Daoy (cell line): ENCODE results near the gene DNAI2. TPM values are rescaled to one million over a fixed set of nuclear protein-coding genes. Genes with fewer than 3 reads are reported as not detected.
A peak's percentile ranks its signal among the peaks of the same experiment; 100 is the strongest.
"Not testable (repeated sequence)": the region's sequence is repeated elsewhere in the genome, so short reads cannot be mapped to it uniquely, and the experiment has no call there.

Experiments used
- DNase-seq: peaks from one replicate; pipeline ENCODE4 v3.0.0-alpha.2; 2015; ENCODE audit warnings: low read depth
- total RNA-seq: library from RNA; depleted of rRNA; stranded (reverse); fragments of >200 nt; shearing (Covaris generic); gene quantifications from 2 replicates; pipeline ENCODE4 v1.2.3, GENCODE V29; 2014

The DNAI2 gene
- total RNA-seq, 1 experiment from 2014 or later, result not detected

DNA sequence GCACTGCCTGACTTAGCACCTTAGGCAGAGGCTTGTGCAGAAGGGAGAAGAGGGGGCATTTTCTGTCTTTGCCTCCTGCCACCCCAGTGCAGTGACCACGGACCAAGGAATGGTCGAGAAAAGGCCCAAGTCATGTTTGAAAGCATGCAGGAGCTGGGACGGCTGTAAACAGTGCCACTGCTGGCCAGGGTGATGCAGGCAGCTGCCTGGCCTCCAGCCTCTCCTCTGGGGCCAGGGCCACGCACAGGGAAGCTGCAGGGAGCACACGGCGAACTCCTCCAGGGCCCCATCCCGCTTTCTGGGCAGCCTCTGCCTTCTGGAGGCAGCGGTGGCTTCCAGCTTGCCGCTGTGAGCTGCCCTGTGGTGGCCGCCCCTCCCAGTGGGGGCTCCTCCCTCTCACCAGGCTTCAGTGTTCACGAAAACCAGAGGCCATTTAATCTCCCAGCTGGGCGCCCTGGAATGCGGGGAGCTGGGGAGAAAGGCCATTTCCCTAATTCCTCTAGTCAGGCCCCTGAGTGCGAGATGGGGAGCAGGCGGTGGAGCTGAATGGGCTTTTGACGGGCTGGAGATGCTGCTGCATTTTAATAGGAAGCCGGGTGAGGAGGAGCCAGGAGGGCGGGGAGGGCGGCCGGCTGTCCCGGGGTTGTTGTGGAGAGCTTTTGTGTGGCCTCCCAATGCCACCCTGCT lies 28.7 kb upstream of the DNAI2 start:
- no peak for DNase-seq

DNA sequence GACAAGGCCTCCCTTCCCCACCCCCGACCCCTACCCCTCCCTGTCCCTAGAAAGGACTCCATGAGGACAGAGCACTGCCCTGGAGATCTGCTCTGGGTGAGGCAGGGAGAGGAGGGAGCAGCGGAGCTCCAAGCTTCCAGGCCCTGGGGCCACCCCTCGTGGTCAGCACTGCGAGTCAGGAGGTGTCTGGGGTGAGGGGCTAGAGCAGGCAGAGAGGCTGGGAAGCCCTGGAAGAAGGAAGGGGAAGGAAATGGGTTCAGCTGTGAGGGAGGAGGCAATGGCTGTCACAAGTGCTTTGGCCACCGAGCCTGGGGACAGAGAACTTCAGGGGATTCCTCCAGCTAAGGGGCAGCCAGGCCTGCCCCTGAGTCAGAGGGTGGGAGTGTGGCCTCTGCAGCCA lies 28.2 kb upstream of the DNAI2 start:
- no peak for DNase-seq

DNA sequence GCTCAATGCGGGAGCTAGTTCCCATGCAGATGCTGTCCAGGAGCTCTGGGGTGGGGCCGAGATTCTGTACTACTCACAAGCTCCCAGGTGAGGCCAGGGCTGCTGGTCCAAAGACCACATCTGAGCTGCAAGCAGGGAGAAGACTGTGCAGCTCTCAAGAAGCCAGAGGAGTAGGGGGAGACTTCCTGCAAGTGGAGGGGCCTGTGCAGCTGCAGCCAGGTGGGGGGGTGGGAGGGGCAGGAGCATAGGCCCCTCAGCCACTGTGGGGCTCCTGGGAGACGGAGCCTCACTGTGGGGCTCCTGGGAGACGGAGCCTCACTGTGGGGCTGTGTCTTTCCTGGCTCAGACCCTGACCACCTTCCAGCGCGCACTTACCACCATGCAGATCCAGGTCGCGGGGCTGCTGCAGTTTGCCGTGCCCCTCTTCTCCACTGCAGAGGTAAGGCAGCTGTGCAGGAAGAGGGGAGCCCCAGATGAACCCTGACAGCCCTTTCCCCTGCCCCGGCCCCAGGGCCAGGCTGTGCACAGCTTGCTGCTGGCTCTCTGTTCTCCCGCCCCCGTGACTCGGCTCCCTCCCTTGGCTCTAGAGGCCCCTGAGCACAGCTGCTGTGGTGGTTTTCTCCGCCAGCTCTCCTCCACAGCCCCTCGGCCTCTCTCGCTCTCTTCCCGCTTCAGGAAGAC lies 24.3 kb upstream of the DNAI2 start:
- no peak for DNase-seq

DNA sequence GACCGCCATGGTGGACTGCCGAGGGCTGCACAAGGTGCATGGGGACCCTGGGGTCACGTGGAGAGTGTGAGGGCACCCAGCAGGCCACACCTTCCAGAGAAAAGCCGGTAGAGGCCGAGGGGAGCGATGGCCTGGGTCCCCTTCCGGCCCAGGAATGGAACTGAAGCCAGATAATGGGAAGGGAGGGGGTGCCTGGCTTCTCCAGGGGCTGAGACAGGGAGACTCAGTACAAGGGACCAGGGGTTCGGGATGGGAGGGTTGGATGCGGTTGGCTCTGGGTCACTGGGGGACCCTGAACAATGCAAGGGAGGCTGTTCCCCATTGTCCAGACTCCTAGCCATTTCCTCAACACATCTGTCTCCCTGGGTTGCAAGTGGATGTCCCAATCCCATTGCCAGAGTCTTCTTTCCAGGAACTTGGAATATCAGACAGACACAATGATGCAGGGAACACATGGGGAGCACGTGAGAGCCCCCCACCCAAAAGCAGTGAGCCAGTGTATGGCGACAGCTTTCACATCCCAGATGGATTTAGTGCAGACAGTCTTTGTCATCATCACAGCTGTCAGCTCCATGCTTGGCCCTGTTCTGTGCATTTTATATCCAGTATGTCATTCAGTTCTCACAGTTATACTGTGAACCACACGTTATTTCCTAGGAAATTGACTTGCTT lies 23.6 kb upstream of the DNAI2 start:
- DNase-seq, result no peak

DNA sequence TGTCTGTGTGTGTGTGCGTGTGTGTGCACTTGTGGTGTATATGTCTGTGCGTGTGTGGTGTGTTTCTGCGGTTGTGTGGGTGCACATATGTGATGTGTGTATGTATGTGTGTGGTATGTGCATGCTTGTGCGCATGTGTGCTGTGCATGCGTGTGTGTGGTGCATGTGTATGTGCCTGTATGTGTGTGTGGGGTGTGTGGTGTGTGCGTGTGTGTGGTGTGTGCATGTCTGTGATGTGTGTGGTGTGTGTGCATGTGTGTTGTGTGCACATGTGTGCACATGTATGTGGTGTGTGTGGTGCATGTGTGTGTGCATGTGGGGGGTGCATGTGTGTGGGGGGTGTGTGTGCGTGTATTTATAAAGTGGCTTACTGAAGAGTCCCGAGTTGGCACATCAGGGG lies 23.0 kb upstream of the DNAI2 start:
- no peak for DNase-seq

DNA sequence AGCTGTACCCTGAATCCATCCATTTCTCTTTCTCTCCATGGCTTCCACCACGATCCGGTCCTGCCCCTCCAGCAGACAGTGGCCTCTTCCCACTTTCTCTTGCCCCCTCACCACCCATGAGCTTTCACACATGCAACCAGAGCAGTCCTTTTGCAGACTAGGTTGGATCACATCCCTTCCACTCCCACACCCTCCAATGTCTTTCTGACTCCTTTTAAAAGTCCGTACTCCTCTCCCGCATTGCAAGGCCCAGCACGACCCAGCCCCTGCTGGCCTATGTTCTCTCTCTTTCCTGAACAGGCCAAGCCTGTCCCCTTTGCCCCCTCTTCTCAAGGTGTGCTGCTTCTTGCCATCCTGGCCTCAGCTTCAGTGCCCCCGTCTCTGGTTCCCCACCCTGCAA lies 22.5 kb upstream of the DNAI2 start:
- no peak for DNase-seq

DNA sequence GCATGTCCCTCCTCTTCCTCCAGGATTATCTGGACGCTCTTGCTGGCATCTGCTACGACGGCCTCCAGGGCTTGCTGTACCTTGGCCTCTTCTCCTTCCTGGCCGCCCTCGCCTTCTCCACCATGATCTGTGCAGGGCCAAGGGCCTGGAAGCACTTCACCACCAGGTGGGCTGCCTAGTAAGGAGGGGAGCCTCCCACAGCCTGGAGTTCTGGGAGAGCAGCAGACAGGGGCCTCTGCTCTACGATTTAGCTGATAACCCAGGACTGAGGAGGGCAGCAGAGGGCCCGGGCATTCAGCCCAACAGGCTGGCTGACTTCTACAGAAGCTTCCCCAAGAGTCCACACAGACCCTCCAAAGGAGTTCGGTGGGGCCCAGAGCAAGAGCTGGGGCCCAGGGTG lies 21.8 kb upstream of the DNAI2 start:
- no peak for DNase-seq

DNA sequence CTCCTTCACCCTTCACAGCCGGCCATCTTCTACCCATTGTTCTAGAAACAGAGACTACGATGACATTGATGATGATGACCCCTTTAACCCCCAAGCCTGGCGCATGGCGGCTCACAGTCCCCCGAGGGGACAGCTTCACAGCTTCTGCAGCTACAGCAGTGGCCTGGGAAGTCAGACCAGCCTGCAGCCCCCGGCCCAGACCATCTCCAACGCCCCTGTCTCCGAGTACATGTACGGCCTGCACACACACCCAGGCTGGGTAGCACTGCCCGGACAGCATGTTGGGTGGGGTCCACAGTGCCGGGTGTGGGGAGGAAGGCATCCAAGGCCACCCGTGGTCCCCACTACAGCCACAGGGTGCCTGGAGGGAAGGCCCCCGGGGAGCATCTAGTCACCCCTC lies 21.0 kb upstream of the DNAI2 start:
- no peak for DNase-seq

DNA sequence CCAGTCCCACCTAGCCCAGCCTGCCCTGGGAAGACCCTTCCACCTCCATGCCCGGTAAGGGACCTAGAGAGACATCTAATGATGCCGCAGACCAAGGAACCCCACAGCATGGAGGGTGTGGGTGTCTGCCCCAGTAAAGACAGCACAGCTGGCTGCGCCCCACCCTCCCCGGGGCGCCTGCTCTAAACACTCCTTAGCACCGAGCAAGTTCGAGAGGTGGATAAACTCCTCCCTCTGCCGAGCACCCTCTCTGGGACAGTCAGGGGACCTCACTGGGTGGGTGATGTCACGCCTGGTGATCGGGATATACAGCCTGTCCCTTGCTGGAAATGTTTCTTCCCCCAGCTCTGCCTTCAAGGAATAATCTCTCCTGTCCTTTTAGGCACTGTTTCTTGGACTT lies 16.7 kb upstream of the DNAI2 start:
- DNase-seq, result no peak

DNA sequence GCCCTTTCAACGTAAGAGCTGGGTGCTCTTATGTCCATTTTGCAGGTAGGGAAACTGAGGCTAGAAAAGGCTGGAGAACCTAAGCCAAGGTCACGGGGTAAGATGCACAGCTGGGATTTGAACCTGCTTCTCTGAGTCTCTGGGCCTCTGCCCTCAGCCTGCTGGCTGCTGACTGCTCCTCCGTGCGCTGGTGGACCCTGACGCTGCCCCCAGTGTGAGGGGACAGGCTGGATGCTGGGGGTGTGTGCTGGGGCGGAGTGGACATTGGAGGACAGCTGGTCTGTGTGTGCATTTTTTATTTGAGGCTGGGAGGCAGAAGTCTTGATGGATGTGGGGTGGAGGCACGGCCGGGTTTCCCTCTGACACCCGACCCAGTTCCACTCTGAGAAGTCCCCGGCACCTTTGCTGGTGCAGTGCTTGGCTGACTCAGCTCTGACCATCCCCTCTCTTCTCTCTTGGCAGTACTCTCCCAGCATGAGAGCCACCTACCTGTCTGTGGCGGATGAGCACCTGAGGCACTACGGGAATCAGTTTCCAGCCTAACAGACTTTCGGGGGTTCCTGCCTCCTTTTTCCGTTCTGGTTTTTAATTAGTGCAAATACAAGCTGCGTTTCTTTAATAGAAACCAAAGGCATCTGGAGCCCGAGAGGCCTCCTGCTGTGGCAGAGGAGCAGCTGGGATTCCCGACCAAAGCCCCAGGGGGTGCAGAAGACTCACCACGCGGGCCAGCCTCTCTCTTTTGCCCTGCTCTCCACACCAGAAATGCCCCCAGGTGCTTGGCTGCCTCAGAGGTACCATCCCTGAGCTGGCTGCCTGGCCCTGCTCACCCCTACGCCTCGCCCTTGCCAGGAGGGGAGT lies 14.1 kb upstream of the DNAI2 start:
- no peak for DNase-seq

DNA sequence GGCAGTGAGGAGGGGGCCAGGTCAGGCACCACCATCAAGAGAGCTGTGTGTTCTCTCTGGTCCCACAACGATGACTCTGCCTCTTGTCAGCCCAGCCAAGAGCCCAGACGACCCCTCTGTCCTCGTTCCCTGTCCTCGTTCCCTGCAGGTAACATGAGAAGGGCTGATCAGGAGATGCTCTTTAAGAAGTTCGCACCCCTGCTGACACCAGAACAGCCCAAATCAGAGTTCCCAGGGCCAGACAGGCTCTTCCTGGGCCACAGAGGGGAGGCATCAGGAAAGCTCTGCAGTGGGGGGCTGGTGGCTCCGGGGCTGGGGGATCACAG lies 13.5 kb upstream of the DNAI2 start:
- DNase-seq, result no peak

DNA sequence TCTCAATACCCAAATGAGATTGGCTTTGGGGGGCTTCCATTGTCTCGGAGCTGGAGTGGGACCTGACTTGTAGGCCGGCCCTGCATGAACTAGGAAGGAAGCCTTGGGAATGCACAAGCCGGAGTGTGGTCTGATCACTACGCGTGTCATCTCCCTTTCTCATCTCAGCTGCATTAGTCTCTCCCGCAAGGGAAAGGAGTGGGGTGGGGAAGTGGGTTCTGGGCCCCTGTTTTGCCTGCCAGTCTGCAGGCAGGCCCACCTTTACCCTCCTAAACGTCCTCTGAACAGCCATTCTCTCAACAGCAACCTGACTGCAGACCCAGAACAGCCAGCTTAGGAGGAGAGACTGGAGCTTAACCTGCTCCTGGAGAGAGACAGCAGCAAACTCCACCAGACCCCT lies 11.4 kb upstream of the DNAI2 start:
- DNase-seq, result no peak

DNA sequence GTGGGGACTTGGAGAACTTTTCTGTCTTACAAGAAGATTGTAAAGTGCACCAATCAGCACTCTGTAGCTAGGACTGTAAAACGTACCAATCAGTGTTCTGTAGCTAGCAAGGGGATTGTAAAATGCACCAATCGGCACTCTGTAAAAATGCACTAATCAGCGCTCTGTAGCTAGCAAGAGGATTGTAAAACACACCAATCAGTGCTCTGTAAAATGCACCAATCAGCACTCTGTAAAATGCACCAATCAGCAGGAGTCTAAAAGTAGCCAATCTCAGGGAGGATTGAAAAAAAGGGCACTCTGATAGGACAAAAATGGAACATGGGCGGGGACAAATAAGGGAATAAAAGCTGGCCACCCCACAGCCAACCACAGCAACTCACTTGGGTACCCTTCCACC lies 7.0 kb upstream of the DNAI2 start:
- DNase-seq, result not testable (repeated sequence)

DNA sequence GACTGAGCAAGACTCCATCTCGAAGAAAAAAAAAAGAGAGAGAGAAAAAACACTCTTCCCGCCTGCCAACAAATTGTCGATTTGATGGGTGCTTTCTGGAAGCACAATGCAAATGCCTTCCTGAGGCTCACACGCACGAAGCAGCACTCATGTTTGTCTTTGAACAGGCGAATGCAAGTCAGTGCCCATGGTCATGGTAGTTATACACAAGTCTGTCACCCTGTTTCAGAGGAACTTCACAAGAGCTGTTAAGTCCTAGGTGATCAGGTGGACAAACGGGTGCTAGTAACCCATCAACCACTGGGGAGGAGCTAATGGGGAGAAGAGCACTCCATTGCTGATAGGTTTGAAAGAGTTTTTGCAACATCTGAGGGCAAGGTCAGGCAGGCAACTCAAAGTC lies 6.5 kb upstream of the DNAI2 start:
- DNase-seq, result no peak

DNA sequence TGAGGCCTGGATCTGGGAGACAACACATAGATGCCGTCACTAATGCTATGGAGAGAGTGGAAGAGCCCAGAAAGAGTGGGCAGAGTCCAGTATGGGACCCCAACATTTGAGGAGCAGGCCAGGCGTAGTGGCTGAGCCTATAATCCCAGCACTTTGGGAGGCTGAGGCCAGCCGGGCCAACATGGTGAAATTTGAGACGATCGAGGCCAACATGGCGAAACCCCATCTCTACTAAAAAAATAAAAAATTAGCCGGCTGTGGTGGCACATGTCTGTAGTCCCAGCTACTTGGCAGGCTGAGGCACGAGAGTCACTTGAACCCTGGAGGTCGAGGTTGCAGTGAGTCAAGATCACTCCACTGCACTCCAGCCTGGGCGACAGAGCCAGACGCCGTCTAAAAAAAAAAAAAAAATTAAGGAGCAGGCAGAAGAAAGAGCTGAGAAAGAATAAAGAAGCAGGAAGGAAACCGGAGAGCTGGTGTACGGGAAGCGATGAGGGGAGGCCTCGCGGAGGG lies 6.0 kb upstream of the DNAI2 start:
- no peak for DNase-seq

DNA sequence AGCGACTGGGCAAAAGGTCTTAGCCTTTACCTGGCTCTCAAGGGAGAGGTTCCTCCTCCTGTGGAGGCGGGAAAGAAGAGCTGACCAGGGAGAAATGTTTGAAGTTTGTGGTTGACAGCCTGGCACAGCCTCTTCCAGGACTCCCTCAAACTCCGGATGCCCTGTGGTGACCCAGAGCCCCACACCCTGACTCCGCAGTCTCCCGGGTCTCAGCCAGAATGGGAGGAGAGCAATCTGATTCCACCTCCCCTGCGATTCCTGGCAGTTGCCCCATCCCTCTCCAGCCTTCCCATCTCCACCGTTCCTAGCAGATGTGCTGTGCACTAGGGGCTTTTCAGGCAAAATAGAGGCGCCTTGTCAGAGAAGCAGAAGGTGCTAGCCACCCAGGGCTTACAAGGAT lies 5.5 kb upstream of the DNAI2 start:
- DNase-seq, result peak; percentile 40

DNA sequence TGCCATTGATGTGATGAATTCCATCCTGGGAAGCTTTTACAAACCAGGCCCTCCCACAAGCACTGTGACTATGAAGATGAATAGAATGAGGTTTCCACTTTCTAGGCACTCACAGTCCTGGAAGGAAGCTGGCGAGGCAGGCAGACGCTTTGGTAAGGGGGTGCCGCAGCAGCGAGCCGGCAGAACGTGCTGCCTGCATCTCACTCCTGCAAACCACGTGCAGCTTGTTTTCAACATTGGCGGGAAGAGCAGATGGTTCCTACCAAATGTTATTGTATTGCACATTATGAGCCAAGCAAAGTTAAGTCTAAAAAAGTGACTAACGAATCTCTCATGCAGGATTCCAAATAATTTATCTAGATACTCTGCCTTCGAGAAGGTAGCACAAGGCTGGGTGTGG lies 3.7 kb upstream of the DNAI2 start:
- no peak for DNase-seq

DNA sequence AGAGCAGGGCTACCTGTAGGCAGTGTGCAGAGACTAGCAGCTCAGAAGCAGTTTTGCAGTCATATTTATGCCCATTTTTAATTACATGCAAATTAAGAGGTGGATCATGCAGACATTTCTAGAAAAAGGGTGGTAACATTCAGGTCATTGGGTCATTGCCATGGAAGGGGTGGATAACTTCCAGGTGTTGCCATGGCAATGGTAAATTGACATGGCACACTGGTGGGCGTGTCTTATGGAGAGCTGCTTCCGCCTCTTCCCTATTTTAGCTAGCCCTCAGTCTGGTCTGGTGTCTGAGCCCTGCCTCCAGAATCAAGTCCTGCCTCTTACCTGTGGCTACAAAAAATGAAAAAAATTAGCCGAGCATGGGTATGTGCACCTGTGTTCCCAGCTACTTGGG lies 2.8 kb upstream of the DNAI2 start:
- no peak for DNase-seq

DNA sequence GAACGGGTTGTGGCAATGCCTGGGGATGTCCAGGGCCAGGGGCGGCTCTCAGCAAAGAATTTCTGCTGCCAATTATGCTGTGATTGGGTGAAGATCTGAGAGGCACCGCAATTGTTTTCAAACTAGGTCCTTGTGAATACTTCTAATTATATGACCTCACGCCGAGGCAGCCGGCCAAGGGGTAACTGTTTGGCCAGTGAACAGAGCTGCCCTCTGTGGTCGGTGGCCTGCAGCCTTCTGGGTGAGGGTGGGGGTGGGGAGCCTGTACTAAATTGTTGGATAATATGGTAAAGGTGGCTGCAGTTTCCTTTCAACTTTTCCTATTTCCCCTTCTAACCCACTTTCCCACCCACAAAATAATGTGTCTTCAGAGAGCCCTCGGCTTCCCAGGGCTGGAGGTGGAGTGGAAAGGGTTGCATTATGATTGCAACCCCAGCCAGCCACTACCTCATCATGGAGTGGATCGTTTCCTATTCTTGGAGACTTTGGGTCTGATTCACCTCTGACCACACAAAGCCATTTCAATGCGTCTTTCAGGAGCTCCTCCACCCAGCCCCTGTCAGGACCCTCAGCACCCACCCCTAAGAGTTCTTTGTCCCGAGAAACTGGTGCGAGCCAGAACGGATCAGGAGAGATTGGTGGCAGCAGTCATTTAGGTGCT lies 2.0 kb upstream of the DNAI2 start:
- peak; percentile 50 for DNase-seq

DNA sequence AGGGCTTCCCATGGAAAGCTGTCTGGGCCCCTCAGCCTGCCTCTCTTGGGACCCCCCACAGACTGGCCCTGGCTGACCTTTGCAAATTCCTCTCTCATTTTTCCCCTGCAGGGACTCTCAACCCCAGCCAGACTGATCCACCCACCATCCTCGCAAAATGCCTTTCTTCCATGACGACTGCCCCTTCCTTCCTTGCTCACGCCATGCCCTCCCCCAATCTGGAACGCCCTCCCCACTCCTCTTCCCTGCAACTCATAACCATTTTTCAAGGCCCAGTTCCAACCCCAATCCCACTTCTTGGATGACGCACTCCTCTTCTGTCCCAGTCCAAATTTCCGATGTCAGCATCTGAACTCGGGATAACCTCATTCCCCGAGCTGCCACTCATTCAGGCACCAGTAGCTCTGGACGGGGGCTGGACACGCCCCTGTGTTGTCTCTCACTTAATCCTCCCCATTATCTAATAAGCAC lies 1.3 kb upstream of the DNAI2 start:
- DNase-seq, result peak; percentile 67

DNA sequence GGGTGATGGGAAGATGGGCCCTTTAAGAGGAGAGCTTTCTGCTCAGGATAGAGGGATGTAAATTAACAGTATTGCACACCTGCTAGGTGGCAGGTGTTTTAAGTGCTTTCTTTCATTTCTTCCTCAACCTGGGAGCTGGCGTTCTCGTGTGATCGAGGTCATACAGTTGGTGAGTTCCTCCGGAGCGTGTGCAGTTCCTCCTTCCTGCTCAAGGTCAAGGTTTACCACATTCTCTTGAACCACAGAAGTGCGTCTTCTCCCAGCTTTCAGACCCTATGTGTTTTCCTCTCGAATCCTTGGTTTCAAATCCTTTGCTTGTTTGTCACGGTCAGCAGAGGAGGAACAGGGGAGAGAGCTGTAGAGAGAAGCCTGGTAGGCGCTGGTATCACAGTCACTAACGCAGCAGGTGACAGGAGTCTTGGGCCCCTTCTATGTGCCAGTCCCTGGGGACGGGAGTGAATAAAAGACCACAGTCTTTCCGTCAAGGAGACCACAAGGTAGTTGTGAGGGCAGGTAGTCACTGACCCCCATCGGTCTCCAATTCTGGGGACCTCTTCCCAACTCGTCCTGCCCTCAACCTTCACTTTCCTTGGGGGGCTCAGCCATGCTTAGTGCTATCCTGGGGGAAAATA lies 791 bp downstream of the DNAI2 start:
- no peak for DNase-seq
